ENCODE data around the gene SPAG16.

Gene SPAG16

GRCh38 chr2:214311931-214312749, 1027.9 kb downstream of the SPAG16 start:
- no peak for DNase-seq

- DNase-seq = no peak
Measured at GRCh38 chr2:214315324-214315723, 1031.1 kb downstream of the SPAG16 start.

- no peak for DNase-seq
Measured at GRCh38 chr2:214320211-214320610, 1035.9 kb downstream of the SPAG16 start.

GRCh38 chr2:214322662-214323061, 1038.4 kb downstream of the SPAG16 start:
- DNase-seq = no peak

GRCh38 chr2:214325404-214325803, 1041.1 kb downstream of the SPAG16 start:
- DNase-seq = no peak

- peak; percentile 50 for DNase-seq
Measured at GRCh38 chr2:214328941-214329340, 1044.7 kb downstream of the SPAG16 start.

GRCh38 chr2:214341646-214342045, 1057.4 kb downstream of the SPAG16 start:
- DNase-seq = no peak

GRCh38 chr2:214358506-214358905, 1074.2 kb downstream of the SPAG16 start:
- no peak for DNase-seq

- no peak for DNase-seq
Measured at GRCh38 chr2:214361116-214361515, 1076.9 kb downstream of the SPAG16 start.

GRCh38 chr2:214365549-214365948, 1081.3 kb downstream of the SPAG16 start:
- DNase-seq = no peak

GRCh38 chr2:214367171-214367570, 1082.9 kb downstream of the SPAG16 start:
- DNase-seq = no peak

GRCh38 chr2:214376618-214377285, 1092.5 kb downstream of the SPAG16 start:
- no peak for DNase-seq

- no peak for DNase-seq
Measured at GRCh38 chr2:214377286-214377624, 1093.0 kb downstream of the SPAG16 start.

GRCh38 chr2:214378455-214379103, 1094.3 kb downstream of the SPAG16 start:
- no peak for DNase-seq

- DNase-seq = no peak
Measured at GRCh38 chr2:214379227-214379626, 1095.0 kb downstream of the SPAG16 start.

GRCh38 chr2:214380681-214381080, 1096.4 kb downstream of the SPAG16 start:
- DNase-seq = no peak

GRCh38 chr2:214382229-214382628, 1098.0 kb downstream of the SPAG16 start:
- DNase-seq = no peak

GRCh38 chr2:214386720-214387119, 1102.5 kb downstream of the SPAG16 start:
- DNase-seq = no peak

GRCh38 chr2:214389334-214389733, 1105.1 kb downstream of the SPAG16 start:
- DNase-seq = no peak

GRCh38 chr2:214393796-214394195, 1109.5 kb downstream of the SPAG16 start:
- DNase-seq = no peak

GRCh38 chr2:214395040-214395439, 1110.8 kb downstream of the SPAG16 start:
- no peak for DNase-seq

- DNase-seq = no peak
Measured at GRCh38 chr2:214401580-214401979, 1117.3 kb downstream of the SPAG16 start.

GRCh38 chr2:214410128-214410775, 1126.0 kb downstream of the SPAG16 start:
- DNase-seq = peak; percentile 40

Data from retina (tissue), 1 donor.